Measurements from ENCODE around the gene ORMDL2.
A peak's percentile ranks its signal among the peaks of the same experiment; 100 is the strongest.
"Not testable (repeated sequence)": the region's sequence is repeated elsewhere in the genome, so short reads cannot be mapped to it uniquely, and the experiment has no call there.

The ORMDL2 gene

DNA sequence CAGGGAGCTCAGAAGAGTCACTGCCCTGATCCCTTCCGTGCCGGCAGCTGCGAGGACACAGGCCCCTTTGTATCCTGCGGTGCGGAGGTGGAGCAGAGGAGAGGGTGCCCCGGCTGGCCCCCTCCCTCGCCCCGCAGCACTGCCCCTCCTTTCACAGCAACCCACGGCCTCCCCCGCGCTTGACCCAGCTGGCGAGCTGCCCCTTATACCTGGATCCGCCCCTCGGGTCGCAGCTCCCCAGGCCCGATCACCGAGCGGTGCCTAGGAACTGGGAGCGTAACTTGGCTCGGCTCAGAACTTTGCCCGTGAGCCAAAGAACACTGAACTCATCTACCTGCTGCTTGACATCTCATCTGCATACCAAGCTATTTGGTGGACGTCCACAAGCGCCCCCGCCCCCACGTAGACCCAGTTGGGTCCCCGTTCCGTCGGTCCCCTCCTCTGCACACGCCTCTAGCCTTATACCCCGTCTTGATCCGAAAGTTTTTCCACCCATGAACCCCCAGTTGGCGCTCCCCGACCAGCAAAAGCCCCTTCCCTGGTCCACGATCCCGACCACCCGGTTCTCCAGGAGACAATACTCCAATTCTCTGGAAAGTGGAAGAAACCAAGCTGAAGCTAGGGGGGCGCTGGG is 12.2 kb downstream of the ORMDL2 start:
- DNase-seq: peak; percentile 20

DNA sequence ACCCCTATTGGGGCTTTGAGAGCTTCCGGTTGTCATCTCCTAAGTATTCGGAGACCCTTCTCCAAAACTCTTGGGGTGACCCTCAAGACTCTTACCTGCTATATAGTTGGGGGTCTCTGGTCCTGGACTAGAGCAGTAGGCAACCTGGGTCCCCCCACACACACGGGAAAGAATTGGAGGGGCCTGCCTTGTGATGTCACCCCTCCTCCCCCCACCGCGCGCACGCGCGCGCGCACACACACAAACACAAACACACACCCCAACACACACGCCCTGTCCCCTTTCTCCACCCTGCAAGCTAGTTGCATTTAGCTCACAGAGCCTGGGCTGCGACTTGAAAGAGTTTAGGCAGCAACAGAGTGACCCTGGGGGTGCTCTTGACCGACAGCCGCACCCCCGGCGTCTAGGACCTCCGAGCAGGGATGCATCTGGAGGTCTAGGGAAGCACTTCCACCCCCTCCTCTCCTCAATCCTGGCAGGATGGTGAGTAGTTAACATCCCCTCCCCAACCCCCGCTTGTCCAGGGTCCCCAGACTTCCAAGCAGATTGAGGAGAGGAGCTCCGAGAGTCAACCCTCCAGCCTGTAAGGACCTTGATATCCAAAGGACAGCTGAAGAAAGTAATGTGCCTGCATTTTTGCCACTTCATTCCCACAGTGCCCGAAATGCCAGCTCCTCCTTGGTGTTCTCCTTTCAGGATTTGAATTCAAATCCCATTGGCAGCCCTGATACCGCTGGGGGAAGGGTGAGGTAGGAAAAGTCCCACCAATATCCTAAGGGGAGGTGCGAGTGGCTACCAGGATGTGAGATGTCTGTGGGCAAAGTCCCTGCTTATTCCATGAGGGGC is 13.0 kb downstream of the ORMDL2 start:
- DNase-seq: peak; percentile 32

- DNase-seq: no peak
Observed at GRCh38 chr12:55831447-55831815, 13.6 kb downstream of the ORMDL2 start.

GRCh38 chr12:55833056-55833455 is 15.2 kb downstream of the ORMDL2 start:
- no peak for DNase-seq

DNA sequence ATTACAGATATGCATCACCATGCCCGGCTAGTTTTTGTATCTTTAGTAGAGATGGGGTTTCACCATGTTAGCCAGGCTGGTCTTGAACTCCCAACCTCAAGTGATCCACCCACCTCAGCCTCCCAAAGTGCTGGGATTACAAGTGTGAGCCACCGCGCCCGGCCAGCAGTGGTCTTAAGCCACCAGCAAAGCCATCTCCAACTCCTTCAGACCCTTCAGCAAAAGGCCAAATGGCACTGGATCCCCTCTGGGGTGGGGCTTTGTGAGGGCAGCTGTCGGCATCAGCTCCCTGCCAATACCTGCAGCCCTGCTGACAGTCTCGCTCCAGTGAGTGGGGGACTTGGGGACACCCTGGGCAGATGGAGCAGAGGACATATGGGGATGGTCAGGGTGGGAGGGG is 16.6 kb downstream of the ORMDL2 start:
- not testable (repeated sequence) for DNase-seq

GRCh38 chr12:55838361-55838760 is 20.5 kb downstream of the ORMDL2 start:
- no peak for DNase-seq

- no peak for DNase-seq
Observed at GRCh38 chr12:55839345-55840140, 21.7 kb downstream of the ORMDL2 start.

GRCh38 chr12:55840581-55841351 is 22.9 kb downstream of the ORMDL2 start:
- no peak for DNase-seq

GRCh38 chr12:55842681-55843429 is 25.0 kb downstream of the ORMDL2 start, which contains the start of gene MMP19:
TSS of gene MMP19 (minus strand) at chr12:55842936. CDS start at chr12:55842830, 106 bp downstream.
- no peak for DNase-seq

DNA sequence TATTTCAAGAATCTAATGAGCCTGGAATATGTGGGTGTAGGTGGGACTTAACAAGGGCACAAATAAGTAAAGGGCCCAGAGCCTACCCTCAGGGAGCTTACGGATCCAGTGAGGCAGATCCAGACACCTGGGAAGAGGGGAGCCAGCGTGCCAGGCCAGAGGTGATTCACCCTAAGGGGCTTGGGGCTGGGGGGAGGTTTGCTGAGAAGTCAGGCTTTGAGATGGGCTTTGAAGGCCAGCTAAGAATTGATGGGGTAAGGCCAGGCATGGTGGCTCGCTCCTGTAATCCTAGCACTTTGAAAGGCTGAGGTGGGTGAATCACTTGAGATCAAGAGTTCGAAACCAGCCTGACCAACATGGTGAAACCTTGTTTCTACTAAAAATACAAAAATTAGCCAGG is 25.6 kb downstream of the ORMDL2 start:
- no peak for DNase-seq

- no peak for DNase-seq
Observed at GRCh38 chr12:55844961-55845360, 27.1 kb downstream of the ORMDL2 start.

DNA sequence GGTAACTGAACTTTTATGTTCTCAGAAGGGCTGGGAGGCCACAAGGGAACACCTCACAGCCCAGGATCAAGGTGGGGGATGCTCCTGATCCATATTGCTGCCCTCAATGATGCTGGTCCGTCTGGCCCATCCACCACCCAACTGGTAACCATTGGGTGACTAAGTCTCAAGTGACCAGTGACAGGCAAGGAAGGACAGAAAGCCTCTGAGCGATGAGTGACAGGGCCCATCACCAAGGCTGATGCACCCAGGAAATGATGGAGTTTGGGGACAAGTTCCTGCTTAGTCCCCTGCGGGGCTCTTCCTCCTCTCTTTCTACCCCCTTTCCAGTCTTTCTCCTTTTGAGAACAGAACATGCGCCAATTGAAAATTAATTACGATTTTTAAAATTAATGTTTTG is 27.5 kb downstream of the ORMDL2 start:
- DNase-seq: no peak

DNA sequence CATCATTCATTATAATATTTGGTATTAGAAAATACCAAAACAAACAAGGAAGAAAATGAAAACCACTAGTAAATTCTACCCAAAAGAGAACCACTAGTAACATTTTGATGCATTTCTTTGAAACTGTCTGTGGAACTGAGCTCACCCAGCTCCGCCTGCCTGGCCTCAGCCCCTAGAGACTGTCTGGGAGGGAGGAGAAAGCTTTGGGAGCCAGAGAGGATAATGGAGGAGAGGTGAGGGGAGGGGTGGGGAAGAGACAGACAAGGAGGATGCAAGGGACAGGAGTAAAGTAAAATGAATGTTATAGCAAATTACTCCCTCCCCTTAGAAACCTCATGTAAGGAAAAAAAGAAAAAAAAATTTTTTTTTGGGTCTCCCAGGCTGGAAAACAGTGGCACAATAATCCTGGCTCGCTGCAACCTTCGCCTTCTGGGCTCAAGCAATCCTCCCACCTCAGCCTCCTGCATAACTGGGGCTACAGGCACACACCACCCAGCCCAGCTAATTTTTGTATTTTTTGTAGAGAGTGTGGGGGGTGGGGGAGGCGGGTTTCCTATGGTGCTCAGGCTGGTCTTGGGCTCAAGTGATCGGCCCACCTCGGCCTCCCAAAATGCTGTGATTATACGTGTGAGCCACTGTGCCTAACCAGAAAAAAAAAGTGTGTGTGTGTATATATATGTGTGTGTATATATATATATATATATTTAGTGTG is 28.1 kb downstream of the ORMDL2 start:
- DNase-seq: no peak

DNA sequence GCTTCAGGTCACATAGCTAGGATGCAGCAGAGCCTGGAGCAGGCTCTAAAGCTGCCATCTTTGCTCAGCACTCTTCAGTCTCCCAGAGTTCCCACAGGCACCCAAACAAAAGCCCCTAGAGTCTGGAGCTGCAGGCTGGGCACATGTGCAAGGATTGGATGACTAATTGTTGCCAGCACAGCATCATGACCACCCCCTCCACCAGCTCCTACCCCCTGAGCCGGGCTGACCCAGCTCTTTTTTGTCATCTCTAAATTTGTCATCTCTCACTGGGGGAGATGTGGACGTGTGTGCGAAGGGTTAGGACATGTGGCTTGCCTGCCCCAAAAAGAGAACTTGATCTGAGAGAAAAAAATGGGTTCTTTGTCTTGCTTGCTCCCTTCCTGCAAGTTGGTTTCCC is 29.2 kb downstream of the ORMDL2 start:
- no peak for DNase-seq

DNA sequence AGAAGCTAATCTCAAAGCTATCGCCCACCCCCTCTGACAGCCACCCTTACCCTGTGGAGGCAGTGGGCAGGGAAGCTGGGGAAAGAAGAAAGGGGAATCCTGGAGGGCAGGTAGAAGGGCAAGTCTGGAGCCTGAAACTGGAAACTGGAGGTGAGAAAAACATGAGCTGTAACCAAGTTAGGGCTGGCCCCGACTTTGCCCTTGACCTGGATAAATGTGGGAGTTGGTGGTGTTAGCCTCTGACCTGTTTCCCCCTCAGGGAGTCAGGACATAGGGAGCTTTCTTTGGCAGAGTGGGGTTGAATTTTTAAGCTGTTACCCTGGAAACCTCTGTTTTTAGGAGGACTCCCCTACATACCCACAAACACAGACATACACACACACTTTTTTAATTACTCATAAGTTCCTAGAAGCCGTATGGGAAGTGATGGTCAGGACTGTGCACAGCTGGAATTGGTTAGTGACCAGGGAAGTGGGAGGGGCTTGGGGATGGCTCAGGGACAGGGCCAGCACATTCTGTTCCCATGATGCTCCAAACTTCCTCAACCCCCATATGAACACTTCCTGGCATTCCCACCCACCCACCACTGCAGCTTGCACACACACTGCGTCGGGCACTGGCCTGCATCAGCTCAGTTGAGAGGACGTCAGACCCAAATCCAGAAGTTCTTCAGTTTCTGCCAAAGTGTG is 29.9 kb downstream of the ORMDL2 start:
- DNase-seq: no peak

DNA sequence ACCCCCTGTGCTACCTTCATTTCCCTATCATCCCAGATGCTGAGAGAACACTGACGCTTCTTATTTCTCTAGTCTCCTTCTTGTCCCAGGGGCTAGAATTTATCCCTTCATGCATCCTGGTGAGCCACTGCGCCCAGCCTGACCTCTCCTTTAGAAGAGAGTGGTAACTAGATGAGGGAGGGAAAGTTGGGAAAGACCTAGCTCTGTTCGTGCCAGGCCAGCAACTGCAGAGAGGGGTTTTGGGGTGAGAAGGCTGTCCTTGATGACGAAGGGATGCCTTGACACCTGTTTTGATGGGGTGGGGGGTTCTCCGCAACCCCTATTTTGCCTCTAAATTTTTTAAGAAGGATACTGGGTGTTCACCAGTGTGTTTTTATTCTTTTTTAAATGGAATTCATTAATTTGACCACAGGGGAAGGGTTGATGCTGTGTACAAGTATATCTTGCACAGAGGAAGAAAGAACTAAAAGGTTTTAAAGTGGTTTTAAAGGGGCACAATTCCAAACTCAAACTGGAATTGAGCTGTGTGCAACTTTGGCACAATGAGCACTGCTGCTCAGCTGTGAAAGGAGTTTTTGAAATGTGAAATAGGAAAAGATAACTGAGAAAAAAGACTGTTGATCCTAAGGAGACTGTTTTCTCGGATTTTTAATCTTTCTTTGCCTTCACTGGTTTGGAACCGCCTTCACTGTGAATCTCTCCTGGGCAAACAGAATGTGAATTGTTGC is 31.9 kb downstream of the ORMDL2 start:
- DNase-seq: no peak

- DNase-seq: no peak
Observed at GRCh38 chr12:55850401-55850800, 32.6 kb downstream of the ORMDL2 start.

DNA sequence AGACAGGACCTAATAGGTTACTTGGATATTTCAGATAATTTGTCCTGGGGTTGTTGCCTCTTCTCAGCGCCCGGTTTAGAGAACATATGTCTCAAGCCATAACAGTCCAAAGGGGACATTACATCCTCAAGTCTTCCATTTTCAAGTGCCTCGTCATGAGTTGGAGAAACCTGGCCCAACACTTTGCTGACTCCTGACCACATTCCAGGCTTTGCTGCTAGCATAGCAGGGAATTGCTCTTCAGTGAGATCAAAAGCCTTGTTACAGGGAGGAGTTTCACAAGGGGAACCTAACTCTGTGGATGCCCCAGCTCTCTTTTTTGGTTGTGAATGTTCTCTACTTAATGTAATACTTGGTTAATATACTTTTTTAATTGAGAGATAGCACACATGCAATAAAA is 33.1 kb downstream of the ORMDL2 start:
- no peak for DNase-seq

- no peak for DNase-seq
Observed at GRCh38 chr12:55852740-55853139, 34.9 kb downstream of the ORMDL2 start.

GRCh38 chr12:55861396-55861795 is 43.6 kb downstream of the ORMDL2 start:
- DNase-seq: no peak

Data from effector CD8-positive, alpha-beta T cell (primary cell).